GM18517 (cell line): ENCODE data around the gene ZFYVE19.

Source experiments
- ATAC-seq: cut with Tn5 transposase; IDR thresholded peaks from one replicate; pipeline ENCODE4 v1.9.1; 2021; ENCODE audit warnings: mild to moderate bottlenecking, moderate library complexity; ENCODE audit not compliant: unreplicated experiment

ZFYVE19 gene

GRCh38 chr15:40775740-40776536 lies 31.0 kb upstream of the ZFYVE19 start:
- ATAC-seq = no peak

DNA sequence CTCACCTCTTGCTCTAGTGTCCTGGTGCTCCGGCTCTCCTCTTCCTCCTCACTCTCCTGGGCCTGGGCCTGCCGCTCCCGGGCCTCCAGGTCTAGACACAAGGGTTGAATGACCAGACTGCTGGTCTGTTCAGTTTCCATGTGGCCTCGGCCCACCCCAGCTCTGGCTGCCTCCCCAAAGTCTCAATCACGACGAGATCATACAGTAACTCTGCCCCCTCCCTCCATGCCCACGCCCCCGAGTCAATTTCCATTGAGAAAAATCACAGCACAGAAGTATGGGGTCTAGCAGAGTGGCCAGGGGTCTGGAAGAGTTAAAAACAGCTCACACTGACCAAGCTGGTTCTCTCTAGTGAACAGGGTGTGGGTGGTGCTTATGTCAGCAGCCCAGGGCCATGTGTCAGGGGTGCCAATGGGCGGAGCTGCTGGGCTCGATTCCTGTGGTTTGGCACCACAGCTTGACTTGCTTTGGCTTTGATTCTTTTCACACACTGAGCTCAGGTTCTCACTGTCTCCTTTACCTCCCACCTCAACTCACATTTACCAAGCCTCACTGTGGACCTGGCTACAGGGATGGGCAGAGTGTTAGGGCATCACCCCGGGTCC lies 30.2 kb upstream of the ZFYVE19 start:
- ATAC-seq = no peak

- no peak for ATAC-seq
Observed at GRCh38 chr15:40782609-40783227, 24.2 kb upstream of the ZFYVE19 start.

DNA sequence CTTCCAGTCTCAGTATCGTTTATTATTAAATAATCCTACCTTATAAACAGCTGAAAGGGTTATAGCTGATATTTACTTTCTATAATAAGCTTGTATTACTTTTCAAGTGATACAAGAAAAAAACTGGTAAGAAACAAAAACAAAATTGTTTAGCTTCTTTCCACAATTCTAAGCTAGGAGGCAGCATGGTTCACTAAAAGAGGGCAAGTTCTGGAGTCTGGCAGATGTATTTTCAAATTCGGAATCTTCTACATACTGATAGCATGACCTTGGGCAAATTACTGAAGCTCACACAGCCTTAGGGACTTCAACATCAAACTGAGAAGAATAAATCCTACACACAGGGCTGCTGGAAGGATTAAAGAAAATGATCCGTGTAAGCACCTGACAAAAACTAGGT lies 21.7 kb upstream of the ZFYVE19 start:
- ATAC-seq = no peak

DNA sequence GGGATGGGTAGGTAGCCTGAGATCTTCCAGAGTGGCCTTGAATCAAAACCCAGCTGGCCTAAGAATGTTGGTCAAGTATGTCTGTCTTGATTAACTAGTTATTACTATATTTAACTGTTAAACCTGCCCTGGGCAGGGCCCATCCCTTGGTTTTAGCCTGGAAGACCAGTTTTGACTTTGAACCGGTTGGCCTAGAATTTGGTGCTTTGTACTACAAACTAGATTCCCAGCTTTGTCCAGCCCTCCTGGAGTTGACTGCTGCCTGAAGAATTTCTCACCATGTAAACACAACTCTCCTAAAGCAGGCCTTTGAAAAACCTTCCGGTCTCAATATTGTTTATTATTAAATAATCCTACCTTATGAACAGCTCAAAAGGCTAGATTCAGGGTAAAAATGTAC lies 21.1 kb upstream of the ZFYVE19 start:
- no peak for ATAC-seq

DNA sequence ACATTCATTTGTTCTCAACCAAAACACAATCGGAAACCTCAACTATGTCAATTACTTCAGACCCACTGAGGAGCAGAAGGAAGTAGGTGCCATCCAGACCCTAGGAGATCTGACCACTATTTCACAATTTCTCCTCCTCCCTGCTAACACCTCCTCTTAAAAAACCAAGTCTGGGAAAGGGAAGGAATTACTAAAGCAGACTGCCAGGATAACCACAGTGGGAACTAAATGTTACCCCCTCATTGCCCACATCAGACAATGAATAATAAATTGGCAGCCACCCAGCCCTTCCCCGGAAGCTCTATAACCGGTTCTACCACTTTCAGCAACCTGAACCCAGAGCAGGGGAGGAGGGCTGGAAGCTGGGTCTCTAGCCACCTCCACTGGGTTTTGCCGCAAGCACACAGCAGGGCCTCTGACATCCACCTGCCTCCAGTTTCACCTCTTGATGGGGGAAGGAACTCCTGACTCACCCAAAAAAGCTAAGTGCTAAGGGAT lies 19.5 kb upstream of the ZFYVE19 start:
- ATAC-seq = no peak

DNA sequence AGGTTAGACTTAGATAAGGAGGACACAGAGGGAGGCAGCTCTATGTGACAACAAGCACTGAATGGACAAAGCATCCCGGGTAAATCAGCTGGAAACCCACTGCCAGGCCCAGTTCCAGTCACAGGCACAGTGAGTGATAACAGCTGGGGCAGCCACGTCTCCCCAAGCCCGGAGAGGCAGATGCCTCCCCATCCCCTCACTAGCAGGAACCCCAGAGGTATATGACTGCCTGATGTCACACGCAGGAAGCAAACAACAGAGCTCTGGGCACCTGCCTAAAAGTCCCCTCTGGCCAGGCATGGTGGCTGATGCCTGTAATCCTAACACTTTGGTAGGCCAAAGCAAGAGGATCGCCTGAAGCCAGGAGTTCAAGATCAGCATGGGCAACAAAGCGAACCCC lies 18.9 kb upstream of the ZFYVE19 start:
- no peak for ATAC-seq

DNA sequence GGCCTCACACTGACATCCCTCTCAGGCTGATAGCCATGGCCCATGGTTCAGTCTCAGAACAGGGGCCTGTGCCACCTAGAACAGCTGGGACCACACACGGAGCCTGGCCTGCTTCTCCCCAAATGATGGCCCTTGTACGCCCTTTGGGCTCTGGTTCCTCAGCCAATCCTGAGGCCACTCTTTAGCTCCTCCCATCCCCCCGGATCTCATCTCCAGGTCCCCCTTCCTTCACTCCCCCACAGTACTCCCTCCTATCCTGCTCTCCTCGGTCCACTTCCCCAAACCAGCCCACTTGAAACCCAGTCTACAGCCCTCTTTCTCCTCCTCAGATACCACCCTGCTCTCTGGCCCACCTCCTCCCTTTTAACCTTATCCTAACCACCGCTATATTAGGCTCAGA lies 17.8 kb upstream of the ZFYVE19 start:
- ATAC-seq = no peak

DNA sequence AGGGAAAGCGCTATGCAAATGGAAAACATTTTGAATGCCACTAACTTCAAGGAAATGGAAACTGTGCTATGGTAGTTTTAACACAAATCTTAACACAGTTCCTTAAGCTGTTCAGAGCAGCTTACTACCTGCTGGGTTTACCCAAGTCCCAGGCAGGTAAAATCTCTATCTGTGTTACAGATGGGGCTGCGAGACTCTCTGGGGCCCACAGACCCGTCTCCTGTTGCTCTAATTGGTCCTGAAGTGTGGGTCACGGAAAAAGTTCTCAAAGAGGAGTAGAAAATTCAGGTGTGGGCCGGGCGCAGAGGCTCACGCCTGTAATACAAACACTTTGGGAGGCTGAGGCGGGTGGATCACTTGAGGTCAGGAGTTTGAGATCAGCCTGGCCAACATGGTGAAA lies 16.9 kb upstream of the ZFYVE19 start:
- no peak for ATAC-seq

DNA sequence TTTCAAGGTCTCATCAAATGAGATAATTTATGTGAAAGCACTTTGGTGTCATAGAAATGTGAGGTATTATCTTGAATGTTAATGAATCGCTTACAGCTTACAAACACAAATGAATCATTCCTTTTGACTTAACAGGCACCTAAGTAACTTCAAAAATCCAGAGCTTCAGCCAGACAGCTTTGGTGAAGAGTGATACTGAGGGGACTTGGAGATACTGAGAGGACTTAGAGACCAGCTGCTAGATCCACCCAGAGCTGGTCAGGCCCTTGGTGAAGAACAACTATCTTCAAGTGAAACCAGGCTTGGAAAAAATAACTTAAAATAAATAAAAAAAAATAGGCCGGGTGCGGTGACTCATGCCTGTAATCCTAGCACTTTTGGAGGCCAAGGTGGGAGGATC lies 16.2 kb upstream of the ZFYVE19 start:
- no peak for ATAC-seq

GRCh38 chr15:40792394-40792793 lies 14.5 kb upstream of the ZFYVE19 start:
- ATAC-seq = no peak

GRCh38 chr15:40793216-40793989 lies 13.5 kb upstream of the ZFYVE19 start:
- no peak for ATAC-seq

- no peak for ATAC-seq
Observed at GRCh38 chr15:40796041-40796440, 10.8 kb upstream of the ZFYVE19 start.

GRCh38 chr15:40796512-40796911 lies 10.4 kb upstream of the ZFYVE19 start:
- no peak for ATAC-seq

DNA sequence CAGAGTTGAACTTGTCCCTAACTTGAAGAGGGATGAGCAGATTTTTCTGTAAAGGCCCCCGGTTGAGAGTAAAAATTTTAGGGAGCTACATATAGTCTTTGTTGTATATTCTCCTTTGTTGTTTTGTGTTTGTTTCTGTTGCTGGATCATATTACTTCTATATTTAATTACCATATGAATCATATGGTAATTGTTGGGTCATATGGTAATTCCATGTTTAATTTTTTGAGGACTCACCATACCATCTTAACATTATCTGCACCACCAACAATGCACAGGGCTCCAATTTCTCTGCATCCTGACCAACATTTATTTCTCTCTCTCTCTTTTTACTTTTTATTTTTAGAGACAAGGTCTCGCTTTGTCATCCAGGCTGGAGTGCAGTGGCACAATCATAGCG lies 7.4 kb upstream of the ZFYVE19 start:
- ATAC-seq = no peak

- no peak for ATAC-seq
Observed at GRCh38 chr15:40803076-40803475, 3.8 kb upstream of the ZFYVE19 start.

GRCh38 chr15:40803688-40804087 lies 3.2 kb upstream of the ZFYVE19 start:
- no peak for ATAC-seq

- ATAC-seq = no peak
Observed at GRCh38 chr15:40806672-40807027, 239 bp upstream of the ZFYVE19 start.

GRCh38 chr15:40807888-40808461 lies 1.1 kb downstream of the ZFYVE19 start:
- ATAC-seq = peak; percentile 2

GRCh38 chr15:40808861-40809450 lies 2.1 kb downstream of the ZFYVE19 start:
- ATAC-seq = no peak
